ENCODE measurements around the gene ZNF277.

DNA sequence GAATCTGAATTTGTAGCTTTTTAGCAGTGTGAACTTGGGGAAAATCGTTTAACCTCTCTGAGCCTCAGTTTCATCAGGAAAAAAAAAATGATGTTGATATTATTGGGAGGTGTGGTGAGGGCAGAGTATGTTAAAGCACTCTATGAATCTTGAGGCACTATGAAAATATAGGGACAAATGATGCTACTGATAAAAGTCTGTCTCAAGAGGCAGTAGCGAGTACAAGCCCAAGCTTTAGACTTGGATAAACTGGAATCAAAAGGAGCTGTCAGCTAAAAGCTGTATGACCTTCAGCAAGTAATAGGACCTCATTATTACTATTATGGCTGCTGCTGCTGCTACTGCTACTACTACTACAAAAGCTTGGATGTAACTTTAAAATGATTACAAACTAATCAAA is 8.4 kb downstream of the ZNF277 start:
- TF ChIP-seq, protein P1, sequence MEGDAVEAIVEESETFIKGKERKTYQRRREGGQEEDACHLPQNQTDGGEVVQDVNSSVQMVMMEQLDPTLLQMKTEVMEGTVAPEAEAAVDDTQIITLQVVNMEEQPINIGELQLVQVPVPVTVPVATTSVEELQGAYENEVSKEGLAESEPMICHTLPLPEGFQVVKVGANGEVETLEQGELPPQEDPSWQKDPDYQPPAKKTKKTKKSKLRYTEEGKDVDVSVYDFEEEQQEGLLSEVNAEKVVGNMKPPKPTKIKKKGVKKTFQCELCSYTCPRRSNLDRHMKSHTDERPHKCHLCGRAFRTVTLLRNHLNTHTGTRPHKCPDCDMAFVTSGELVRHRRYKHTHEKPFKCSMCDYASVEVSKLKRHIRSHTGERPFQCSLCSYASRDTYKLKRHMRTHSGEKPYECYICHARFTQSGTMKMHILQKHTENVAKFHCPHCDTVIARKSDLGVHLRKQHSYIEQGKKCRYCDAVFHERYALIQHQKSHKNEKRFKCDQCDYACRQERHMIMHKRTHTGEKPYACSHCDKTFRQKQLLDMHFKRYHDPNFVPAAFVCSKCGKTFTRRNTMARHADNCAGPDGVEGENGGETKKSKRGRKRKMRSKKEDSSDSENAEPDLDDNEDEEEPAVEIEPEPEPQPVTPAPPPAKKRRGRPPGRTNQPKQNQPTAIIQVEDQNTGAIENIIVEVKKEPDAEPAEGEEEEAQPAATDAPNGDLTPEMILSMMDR (IDR thresholded peaks at IDR 0.05; ENCODE audit: insufficient read depth, low read length, poor library complexity, severe bottlenecking): no peak
- TF ChIP-seq EZH2phosphoT487 (conservative IDR thresholded peaks at IDR 0.05; ENCODE audit: low read length): no peak
